Measurements from ENCODE around the gene AMHR2. TPM values are rescaled to one million over a fixed set of nuclear protein-coding genes. Genes with fewer than 3 reads are reported as not detected.
"Not testable (repeated sequence)": the region's sequence is repeated elsewhere in the genome, so short reads cannot be mapped to it uniquely, and the experiment has no call there.

The AMHR2 gene
- polyA plus RNA-seq, 3 donors: not detected

- peak overlapping the region; percentile 88 for H3K4me2 ChIP-seq (replicated peaks; ENCODE audit: extremely low read depth, low read length, poor library complexity, severe bottlenecking)
- Mint-ChIP-seq H3K9me3 (no peaks in the 10 kb centered on the region), H3K36me3 (peaks cover 33 to 49% of the 10 kb centered on the region in 2 donors), H3K27ac (peak overlapping the region; percentile 95 to 98 (median 98)), H3K27me3 (ENCODE audit: low read depth in 3 of 3) (peaks cover 0 to 2% (median 1%) of the 10 kb centered on the region in 3 donors), H3K4me1 (peaks cover 50% of the 10 kb centered on the region), H3K4me3 (peak overlapping the region; percentile 79 to 97)
- no peaks in the 10 kb centered on the region for H3K9me3 ChIP-seq (replicated peaks in 1 of 2; ENCODE audit: control insufficient read depth in 1 of 2, insufficient read depth in 1 of 2, low read length in 2 of 2)
- H3K4me1 ChIP-seq (ENCODE audit: control insufficient read depth in 1 of 2, insufficient read depth in 2 of 2, low read length in 2 of 2): peaks cover 63 to 74% of the 10 kb centered on the region in 2 donors
- H3K27ac ChIP-seq (ENCODE audit: low read depth in 1 of 2, low read length in 2 of 2): peak overlapping the region; percentile 89 to 91
- peaks cover 63% of the 10 kb centered on the region for H3K79me2 ChIP-seq (ENCODE audit: insufficient read depth, low read length)
- peak; percentile 79 to 91 (median 89) for DNase-seq
- intact Hi-C loops (cut with micrococcal nuclease): loop anchor here (1.0 to 5.0 kb wide), 3 partner anchors 30 to 57 kb away; partner anchors contain the start of gene AMHR2 (in 2 of the 2)
- H3K36me3 ChIP-seq (replicated peaks in 1 of 2; ENCODE audit: control insufficient read depth in 1 of 2, insufficient read depth in 2 of 2, low read length in 2 of 2): peaks cover 28 to 44% of the 10 kb centered on the region in 2 donors
- TF ChIP-seq CTCF (IDR thresholded peaks at IDR 0.05): peak; percentile 82
- H3K27me3 ChIP-seq (ENCODE audit: control insufficient read depth in 2 of 2, insufficient read depth in 2 of 2, low read length in 2 of 2): no peaks in the 10 kb centered on the region
- no peak overlapping the region for H2AFZ ChIP-seq (ENCODE audit: insufficient read depth, low read depth, low read length, poor library complexity, severe bottlenecking)
- 48% methylated on average over 7 of the region's 9 CpGs for WGBS (ENCODE audit: insufficient coverage)
- H4K20me1 ChIP-seq (ENCODE audit: insufficient read depth, low read length): peaks cover 52% of the 10 kb centered on the region
- peak overlapping the region; percentile 61 to 82 (median 80) for H3K4me3 ChIP-seq (replicated peaks in 1 of 3; ENCODE audit: low read depth in 2 of 3, low read length in 3 of 3)
- peak overlapping the region; percentile 56 for H3K9ac ChIP-seq (ENCODE audit: insufficient read depth, low read length, poor library complexity, severe bottlenecking)
Observed at GRCh38 chr12:53381731-53382630, 41.7 kb upstream of the AMHR2 start.

- no peak overlapping the region for H2AFZ ChIP-seq (ENCODE audit: insufficient read depth, low read depth, low read length, poor library complexity, severe bottlenecking)
- intact Hi-C loops (cut with micrococcal nuclease): loop anchor here (2.0 to 5.0 kb wide), 2 partner anchors 39 to 58 kb away; partner anchors contain the start of gene AMHR2 (in 2 of the 2)
- Mint-ChIP-seq H3K9me3 (no peaks in the 10 kb centered on the region), H3K27me3 (ENCODE audit: low read depth in 3 of 3) (peaks cover 0 to 2% (median 1%) of the 10 kb centered on the region in 3 donors), H3K4me1 (peaks cover 61% of the 10 kb centered on the region), H3K4me3 (peak overlapping the region; percentile 61 to 97), H3K36me3 (peaks cover 39 to 59% of the 10 kb centered on the region in 2 donors), H3K27ac (peak overlapping the region in 5 of 7 donors; percentile 45 to 96 (median 67))
- H3K27me3 ChIP-seq (ENCODE audit: control insufficient read depth in 2 of 2, insufficient read depth in 2 of 2, low read length in 2 of 2): no peaks in the 10 kb centered on the region
- TF ChIP-seq CTCF (IDR thresholded peaks at IDR 0.05): no peak
- H4K20me1 ChIP-seq (ENCODE audit: insufficient read depth, low read length): peaks cover 64% of the 10 kb centered on the region
- H3K27ac ChIP-seq (ENCODE audit: low read depth in 1 of 2, low read length in 2 of 2): peak overlapping the region in 1 of 2 donors; percentile 91
- no peak for DNase-seq
- WGBS (ENCODE audit: insufficient coverage): 100% methylated on average over 2 of the region's 2 CpGs
- peaks cover 36 to 56% of the 10 kb centered on the region in 2 donors for H3K36me3 ChIP-seq (replicated peaks in 1 of 2; ENCODE audit: control insufficient read depth in 1 of 2, insufficient read depth in 2 of 2, low read length in 2 of 2)
- H3K9me3 ChIP-seq (replicated peaks in 1 of 2; ENCODE audit: control insufficient read depth in 1 of 2, insufficient read depth in 1 of 2, low read length in 2 of 2): no peaks in the 10 kb centered on the region
- peak overlapping the region; percentile 20 for H3K9ac ChIP-seq (ENCODE audit: insufficient read depth, low read length, poor library complexity, severe bottlenecking)
- H3K4me1 ChIP-seq (ENCODE audit: control insufficient read depth in 1 of 2, insufficient read depth in 2 of 2, low read length in 2 of 2): peaks cover 74 to 85% of the 10 kb centered on the region in 2 donors
- peak overlapping the region; percentile 88 for H3K4me2 ChIP-seq (replicated peaks; ENCODE audit: extremely low read depth, low read length, poor library complexity, severe bottlenecking)
- peaks cover 76% of the 10 kb centered on the region for H3K79me2 ChIP-seq (ENCODE audit: insufficient read depth, low read length)
- peak overlapping the region; percentile 1 to 82 (median 2) for H3K4me3 ChIP-seq (replicated peaks in 1 of 3; ENCODE audit: low read depth in 2 of 3, low read length in 3 of 3)
Observed at GRCh38 chr12:53383258-53383657, 40.4 kb upstream of the AMHR2 start.

GRCh38 chr12:53386381-53386780, 37.3 kb upstream of the AMHR2 start:
- peaks cover 96% of the 10 kb centered on the region for H4K20me1 ChIP-seq (ENCODE audit: insufficient read depth, low read length)
- H3K9ac ChIP-seq (ENCODE audit: insufficient read depth, low read length, poor library complexity, severe bottlenecking); intact Hi-C loops (cut with micrococcal nuclease); H2AFZ ChIP-seq (ENCODE audit: insufficient read depth, low read depth, low read length, poor library complexity, severe bottlenecking); H3K9me3 ChIP-seq (replicated peaks in 1 of 2; ENCODE audit: control insufficient read depth in 1 of 2, insufficient read depth in 1 of 2, low read length in 2 of 2); DNase-seq; H3K27me3 ChIP-seq (ENCODE audit: control insufficient read depth in 2 of 2, insufficient read depth in 2 of 2, low read length in 2 of 2); H3K9me3 Mint-ChIP-seq; H3K27me3 Mint-ChIP-seq (ENCODE audit: low read depth in 3 of 3): not testable (repeated sequence)
- Mint-ChIP-seq H3K27ac (peak overlapping the region; percentile 3 to 86 (median 68)), H3K4me1 (peaks cover 78% of the 10 kb centered on the region), H3K4me3 (peak overlapping the region; percentile 42 to 65), H3K36me3 (peaks cover 52 to 87% of the 10 kb centered on the region in 2 donors)
- H3K4me1 ChIP-seq (ENCODE audit: control insufficient read depth in 1 of 2, insufficient read depth in 2 of 2, low read length in 2 of 2): peaks cover 66 to 85% of the 10 kb centered on the region in 2 donors
- peak overlapping the region; percentile 59 for H3K4me2 ChIP-seq (replicated peaks; ENCODE audit: extremely low read depth, low read length, poor library complexity, severe bottlenecking)
- H3K36me3 ChIP-seq (replicated peaks in 1 of 2; ENCODE audit: control insufficient read depth in 1 of 2, insufficient read depth in 2 of 2, low read length in 2 of 2): peaks cover 46 to 83% of the 10 kb centered on the region in 2 donors
- H3K27ac ChIP-seq (ENCODE audit: low read depth in 1 of 2, low read length in 2 of 2): peak overlapping the region in 1 of 2 donors; percentile 51
- H3K79me2 ChIP-seq (ENCODE audit: insufficient read depth, low read length): peaks cover 100% of the 10 kb centered on the region
- WGBS (ENCODE audit: insufficient coverage): 84% methylated on average over 3 of the region's 5 CpGs
- peak overlapping the region in 1 of 3 experiments; percentile 27 for H3K4me3 ChIP-seq (replicated peaks in 1 of 3; ENCODE audit: low read depth in 2 of 3, low read length in 3 of 3)

Data from CD14-positive monocyte (primary cell).